DOHH2 (cell line): ENCODE measurements around the gene UVRAG.

Experiments
- CTCF ChIP-seq: fragments of 200-600 bp; sonication (generic); IDR thresholded peaks from one replicate; pipeline ENCODE4 v1.5.1; 2014; ENCODE audit warnings: antibody characterized with exemption, mild to moderate bottlenecking, low read depth, low read length; ENCODE audit not compliant: poor library complexity, severe bottlenecking
- EZH2phosphoT487 ChIP-seq: fragments of 200-600 bp; sonication (generic); IDR thresholded peaks from 2 replicates; pipeline ENCODE4 v1.6.1; 2017; ENCODE audit warnings: borderline replicate concordance, mild to moderate bottlenecking, antibody characterized with exemption, low read length, moderate library complexity, mixed read lengths

DNA sequence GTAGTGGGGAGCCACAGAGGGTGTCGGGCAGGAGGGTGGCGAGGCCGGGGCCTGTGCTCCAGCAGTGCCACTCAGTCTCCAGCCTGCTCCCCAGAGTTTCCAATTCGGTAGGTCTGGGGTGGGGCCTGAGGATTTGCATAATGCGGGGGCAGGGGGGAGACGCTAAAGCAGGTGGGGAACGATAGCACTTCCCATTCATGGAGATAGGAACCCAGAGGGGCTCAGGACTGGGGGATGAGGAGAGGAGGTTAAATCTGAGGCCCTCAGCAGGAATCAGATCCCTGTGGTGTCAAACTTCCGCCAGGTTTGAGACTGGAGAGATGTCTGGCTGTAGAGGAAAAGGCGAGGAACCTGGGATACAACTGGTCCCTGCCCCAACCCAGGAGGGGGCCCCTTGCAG, 361.5 kb downstream of the UVRAG start:
- no peak for TF ChIP-seq CTCF
- TF ChIP-seq EZH2phosphoT487 = no peak
